Hepatocyte (in vitro differentiated cells): ENCODE measurements around the gene CD34.

Source experiments
- EZH2 ChIP-seq: fragments of 200-600 bp; sonication (generic); IDR thresholded peaks from 2 replicates; pipeline ENCODE4 v1.6.1; 2016; ENCODE audit warnings: antibody characterized with exemption, mild to moderate bottlenecking, borderline replicate concordance
- EZH2phosphoT487 ChIP-seq: fragments of 200-600 bp; sonication (generic); IDR thresholded peaks from one replicate; pipeline ENCODE4 v1.6.1; 2018; ENCODE audit warnings: antibody characterized with exemption, mild to moderate bottlenecking, low read depth, moderate library complexity; ENCODE audit not compliant: unreplicated experiment, severe bottlenecking
- TF ChIP-seq, protein P1 (sequence below): fragments of 200-600 bp; sonication (generic); IDR thresholded peaks from 2 replicates; pipeline ENCODE4 v1.5.1; 2016; ENCODE audit warnings: antibody characterized with exemption, mild to moderate bottlenecking; ENCODE audit not compliant: poor library complexity

DNA sequence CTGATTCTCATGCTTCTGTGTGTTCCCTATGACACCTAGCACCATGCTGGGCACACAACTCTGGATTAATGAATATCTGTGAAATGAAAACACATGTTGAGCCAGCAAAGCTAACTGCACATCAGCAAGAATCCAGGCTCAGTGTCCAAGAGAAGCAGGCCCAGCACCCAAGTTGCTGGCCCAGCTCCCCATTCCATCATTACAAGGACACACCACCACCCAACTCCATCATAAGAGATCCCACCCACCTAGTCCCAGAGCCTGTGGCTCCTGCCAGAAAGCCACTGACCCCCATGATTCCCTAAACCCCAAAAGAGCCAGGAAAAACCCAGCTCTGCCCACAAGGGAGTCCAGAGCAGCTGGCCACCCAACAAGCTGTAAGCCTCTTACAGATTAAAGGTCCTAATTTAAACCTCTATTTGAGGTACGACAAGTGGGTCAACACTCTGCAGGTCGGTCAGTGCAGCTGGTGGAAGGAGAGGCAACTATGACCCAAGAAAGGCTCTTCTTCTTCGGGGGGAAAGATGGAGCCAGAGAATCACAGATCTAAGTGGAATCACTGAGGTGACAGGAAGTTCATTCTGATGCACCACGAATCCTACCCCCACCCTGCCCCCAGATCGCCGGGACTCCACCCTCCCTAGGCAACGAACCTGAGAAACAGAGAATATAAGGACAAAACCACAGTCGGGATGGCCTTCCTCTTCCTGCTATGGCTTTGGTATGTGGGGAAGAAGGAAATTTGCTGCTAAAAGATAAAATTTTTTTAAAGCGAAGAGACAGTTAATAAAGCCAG lies 58.2 kb downstream of the CD34 start:
- TF ChIP-seq, protein P1, sequence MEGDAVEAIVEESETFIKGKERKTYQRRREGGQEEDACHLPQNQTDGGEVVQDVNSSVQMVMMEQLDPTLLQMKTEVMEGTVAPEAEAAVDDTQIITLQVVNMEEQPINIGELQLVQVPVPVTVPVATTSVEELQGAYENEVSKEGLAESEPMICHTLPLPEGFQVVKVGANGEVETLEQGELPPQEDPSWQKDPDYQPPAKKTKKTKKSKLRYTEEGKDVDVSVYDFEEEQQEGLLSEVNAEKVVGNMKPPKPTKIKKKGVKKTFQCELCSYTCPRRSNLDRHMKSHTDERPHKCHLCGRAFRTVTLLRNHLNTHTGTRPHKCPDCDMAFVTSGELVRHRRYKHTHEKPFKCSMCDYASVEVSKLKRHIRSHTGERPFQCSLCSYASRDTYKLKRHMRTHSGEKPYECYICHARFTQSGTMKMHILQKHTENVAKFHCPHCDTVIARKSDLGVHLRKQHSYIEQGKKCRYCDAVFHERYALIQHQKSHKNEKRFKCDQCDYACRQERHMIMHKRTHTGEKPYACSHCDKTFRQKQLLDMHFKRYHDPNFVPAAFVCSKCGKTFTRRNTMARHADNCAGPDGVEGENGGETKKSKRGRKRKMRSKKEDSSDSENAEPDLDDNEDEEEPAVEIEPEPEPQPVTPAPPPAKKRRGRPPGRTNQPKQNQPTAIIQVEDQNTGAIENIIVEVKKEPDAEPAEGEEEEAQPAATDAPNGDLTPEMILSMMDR: no peak
- TF ChIP-seq EZH2phosphoT487 (no peak), EZH2 (no peak)
